ENCODE results near the gene COASY.

DNA sequence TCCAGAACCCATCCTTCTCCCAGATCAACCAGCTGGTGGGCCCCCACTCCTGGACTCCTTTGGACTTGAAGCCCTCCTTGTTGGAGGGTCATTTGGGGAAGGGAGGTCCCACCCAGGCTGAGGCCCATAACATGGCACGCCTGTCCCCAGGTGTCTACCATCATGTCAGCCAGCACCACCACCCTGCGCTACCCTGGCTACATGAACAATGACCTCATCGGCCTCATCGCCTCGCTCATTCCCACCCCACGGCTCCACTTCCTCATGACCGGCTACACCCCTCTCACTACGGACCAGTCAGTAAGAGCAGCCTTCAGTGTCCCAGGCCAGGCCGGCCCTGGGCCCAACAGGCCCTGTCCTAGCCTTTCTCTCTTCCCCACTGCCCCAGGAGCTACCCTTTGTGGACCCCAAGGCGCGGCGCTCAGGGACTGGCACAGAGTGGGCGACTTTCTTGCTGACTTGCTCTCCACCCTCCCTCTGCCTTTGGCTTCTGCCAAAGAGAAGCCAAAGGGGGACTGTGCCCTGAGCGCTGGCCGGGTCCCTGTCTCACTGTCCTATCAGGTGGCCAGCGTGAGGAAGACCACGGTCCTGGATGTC, 51.8 kb downstream of the COASY start:
- TF ChIP-seq, protein P1, sequence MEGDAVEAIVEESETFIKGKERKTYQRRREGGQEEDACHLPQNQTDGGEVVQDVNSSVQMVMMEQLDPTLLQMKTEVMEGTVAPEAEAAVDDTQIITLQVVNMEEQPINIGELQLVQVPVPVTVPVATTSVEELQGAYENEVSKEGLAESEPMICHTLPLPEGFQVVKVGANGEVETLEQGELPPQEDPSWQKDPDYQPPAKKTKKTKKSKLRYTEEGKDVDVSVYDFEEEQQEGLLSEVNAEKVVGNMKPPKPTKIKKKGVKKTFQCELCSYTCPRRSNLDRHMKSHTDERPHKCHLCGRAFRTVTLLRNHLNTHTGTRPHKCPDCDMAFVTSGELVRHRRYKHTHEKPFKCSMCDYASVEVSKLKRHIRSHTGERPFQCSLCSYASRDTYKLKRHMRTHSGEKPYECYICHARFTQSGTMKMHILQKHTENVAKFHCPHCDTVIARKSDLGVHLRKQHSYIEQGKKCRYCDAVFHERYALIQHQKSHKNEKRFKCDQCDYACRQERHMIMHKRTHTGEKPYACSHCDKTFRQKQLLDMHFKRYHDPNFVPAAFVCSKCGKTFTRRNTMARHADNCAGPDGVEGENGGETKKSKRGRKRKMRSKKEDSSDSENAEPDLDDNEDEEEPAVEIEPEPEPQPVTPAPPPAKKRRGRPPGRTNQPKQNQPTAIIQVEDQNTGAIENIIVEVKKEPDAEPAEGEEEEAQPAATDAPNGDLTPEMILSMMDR (IDR thresholded peaks at IDR 0.05; ENCODE audit: low read depth, low read length) = no peak
- no peak for TF ChIP-seq EZH2phosphoT487 (IDR thresholded peaks at IDR 0.05; ENCODE audit: low read depth)

All from OCI-LY3 (cell line).